Fibroblast of the aortic adventitia (primary cell): ENCODE results near the gene TNKS2. TPM values are rescaled to one million over a fixed set of nuclear protein-coding genes. Genes with fewer than 3 reads are reported as not detected.

ENCODE experiments used
- DNase-seq: peaks from one replicate; pipeline ENCODE4 v3.0.0-alpha.2; 2010; ENCODE audit warnings: low read depth
- H3K4me3 ChIP-seq: 2 replicates; pipeline ENCODE4 v1.5.1; 2011; ENCODE audit warnings: low read depth, mild to moderate bottlenecking, control low read depth, low read length, moderate library complexity
- CTCF ChIP-seq: IDR thresholded peaks from 2 replicates; pipeline ENCODE4 v1.5.1; 2011; ENCODE audit warnings: mild to moderate bottlenecking, low read length, control low read depth, inconsistent platforms; ENCODE audit not compliant: insufficient read depth
- total RNA-seq: library from RNA; depleted of rRNA; stranded (reverse); fragments of >200 nt; gene quantifications from 2 replicates; pipeline ENCODE4 v1.2.3, GENCODE V29; 2012; ENCODE audit warnings: low replicate concordance

The TNKS2 gene
- total RNA-seq, 1 donor = 51.2 TPM

GRCh38 chr10:91883549-91884444 is 85.6 kb downstream of the TNKS2 start:
- DNase-seq = peak; percentile 68
- H3K4me3 ChIP-seq = peak overlapping the region; percentile 3
- no peak for TF ChIP-seq CTCF

- no peak for TF ChIP-seq CTCF
Measured at GRCh38 chr10:91884536-91884935, 86.3 kb downstream of the TNKS2 start.

GRCh38 chr10:91885362-91886079 is 87.3 kb downstream of the TNKS2 start:
- H3K4me3 ChIP-seq = no peak overlapping the region
- DNase-seq = no peak
- TF ChIP-seq CTCF = no peak

More at GRCh38 chr10:91884536-91884935, 86.3 kb downstream of the TNKS2 start:
- no peak overlapping the region for H3K4me3 ChIP-seq
- no peak for DNase-seq

GRCh38 chr10:91886954-91887271 is 88.7 kb downstream of the TNKS2 start:
- TF ChIP-seq CTCF = no peak
- DNase-seq = no peak
- peak overlapping the region; percentile 70 for H3K4me3 ChIP-seq

- peak; percentile 36 for DNase-seq
- TF ChIP-seq CTCF = no peak
- peak overlapping the region; percentile 70 for H3K4me3 ChIP-seq
Measured at GRCh38 chr10:91887272-91888076, 89.2 kb downstream of the TNKS2 start.

GRCh38 chr10:91891125-91892001 is 93.1 kb downstream of the TNKS2 start:
- peak; percentile 51 for DNase-seq
- no peak for TF ChIP-seq CTCF
- H3K4me3 ChIP-seq = no peak overlapping the region
